ENCODE data around the gene CD81.
A peak's percentile ranks its signal among the peaks of the same experiment; 100 is the strongest.

Gene CD81

GRCh38 chr11:2386591-2386990 is 9.5 kb downstream of the CD81 start:
- TF ChIP-seq, protein P1, sequence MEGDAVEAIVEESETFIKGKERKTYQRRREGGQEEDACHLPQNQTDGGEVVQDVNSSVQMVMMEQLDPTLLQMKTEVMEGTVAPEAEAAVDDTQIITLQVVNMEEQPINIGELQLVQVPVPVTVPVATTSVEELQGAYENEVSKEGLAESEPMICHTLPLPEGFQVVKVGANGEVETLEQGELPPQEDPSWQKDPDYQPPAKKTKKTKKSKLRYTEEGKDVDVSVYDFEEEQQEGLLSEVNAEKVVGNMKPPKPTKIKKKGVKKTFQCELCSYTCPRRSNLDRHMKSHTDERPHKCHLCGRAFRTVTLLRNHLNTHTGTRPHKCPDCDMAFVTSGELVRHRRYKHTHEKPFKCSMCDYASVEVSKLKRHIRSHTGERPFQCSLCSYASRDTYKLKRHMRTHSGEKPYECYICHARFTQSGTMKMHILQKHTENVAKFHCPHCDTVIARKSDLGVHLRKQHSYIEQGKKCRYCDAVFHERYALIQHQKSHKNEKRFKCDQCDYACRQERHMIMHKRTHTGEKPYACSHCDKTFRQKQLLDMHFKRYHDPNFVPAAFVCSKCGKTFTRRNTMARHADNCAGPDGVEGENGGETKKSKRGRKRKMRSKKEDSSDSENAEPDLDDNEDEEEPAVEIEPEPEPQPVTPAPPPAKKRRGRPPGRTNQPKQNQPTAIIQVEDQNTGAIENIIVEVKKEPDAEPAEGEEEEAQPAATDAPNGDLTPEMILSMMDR (conservative IDR thresholded peaks at IDR 0.05; ENCODE audit: control insufficient read depth, insufficient read depth, low read depth, low read length) = no peak
- no peak for DNase-seq (ENCODE audit: low read depth)
- no peak overlapping the region for H3K4me3 ChIP-seq (ENCODE audit: control insufficient read depth, low read depth, low read length)

DNA sequence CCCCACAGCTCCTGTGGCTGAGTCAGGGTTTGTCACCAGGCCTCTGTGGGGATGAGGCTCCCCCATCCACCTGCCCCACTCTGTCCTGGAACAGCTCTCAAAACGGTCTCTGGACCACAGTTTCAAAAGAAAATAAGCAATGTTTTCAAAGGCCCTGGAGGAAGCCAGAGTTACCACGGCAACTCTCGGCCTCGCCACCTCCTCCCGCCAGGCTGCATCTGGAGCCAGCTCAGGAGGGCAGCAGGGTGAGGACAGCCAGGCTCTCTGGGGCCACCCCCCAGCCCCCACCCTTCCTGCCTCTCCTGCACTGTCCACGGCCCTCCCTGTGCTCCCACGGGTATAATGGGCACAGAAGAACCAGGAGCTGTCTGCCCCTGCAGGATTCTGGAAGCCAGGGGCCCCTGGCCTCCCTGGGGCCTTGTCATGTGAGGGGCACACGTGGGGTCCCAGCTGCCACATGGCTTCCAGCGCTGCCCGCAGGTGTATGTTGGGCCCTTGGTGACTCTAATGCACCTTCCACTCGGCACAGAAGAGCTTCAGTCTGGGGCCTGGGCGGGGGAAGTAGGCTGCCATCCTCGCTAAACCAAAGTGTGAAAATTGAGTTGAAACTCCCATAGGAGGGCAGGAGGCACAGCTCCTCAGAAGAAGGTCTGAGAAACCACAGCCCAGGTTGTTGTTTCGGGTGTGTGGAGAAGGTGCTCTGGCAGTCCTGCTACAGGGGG is 10.3 kb downstream of the CD81 start:
- TF ChIP-seq, protein P1 (conservative IDR thresholded peaks at IDR 0.05; ENCODE audit: control insufficient read depth, insufficient read depth, low read depth, low read length) = no peak
- DNase-seq (ENCODE audit: low read depth) = peak; percentile 47
- H3K4me3 ChIP-seq (ENCODE audit: control insufficient read depth, low read depth, low read length) = no peak overlapping the region

DNA sequence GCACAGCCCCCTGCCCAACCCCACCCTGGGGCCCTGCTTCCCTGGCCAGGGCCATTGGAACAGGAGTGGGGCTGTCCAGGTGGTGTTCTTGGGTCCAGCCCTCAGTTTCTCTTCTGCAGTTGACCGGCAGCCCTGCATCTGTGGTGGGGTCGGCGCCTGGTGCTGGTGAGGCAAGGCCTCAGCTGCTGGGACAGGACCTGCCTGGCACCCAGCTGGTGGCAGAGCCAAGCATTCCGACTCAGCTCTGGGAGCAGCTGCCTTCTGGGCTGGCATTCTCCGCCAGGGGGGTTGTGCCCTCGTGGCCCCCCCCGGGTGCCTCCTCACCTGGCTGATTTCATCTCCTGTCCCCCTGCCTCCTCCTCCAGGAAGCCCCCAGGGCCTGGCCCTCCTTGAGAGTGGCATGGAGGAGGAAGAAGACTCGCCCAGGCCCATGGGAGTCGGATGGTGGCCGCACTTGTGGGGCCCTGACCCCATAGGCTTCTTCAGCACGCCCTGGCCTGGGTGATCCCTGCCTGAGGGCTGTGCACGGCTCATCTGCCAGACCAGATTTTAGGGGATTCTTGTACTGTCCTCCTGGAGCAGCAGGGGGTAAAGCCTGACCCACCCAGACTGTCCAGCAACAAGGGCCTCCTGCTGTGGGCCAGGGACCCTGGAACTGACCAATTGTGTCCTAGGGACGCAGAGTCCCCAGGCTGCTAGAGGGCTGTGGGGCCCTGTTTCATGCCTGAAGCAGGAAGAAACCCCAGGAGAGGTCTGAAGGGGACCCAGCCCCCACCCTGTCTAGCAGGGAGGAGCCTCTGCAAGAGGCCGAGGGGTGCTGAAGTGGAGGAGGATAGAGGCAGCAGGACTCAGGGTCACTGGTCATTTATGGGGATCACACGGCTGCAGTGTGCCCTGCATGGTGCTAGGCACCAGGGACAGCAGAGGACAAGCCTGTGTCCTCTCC is 11.6 kb downstream of the CD81 start:
- TF ChIP-seq, protein P1 (conservative IDR thresholded peaks at IDR 0.05; ENCODE audit: control insufficient read depth, insufficient read depth, low read depth, low read length) = no peak
- DNase-seq (ENCODE audit: low read depth) = no peak
- H3K4me3 ChIP-seq (ENCODE audit: control insufficient read depth, low read depth, low read length) = no peak overlapping the region

DNA sequence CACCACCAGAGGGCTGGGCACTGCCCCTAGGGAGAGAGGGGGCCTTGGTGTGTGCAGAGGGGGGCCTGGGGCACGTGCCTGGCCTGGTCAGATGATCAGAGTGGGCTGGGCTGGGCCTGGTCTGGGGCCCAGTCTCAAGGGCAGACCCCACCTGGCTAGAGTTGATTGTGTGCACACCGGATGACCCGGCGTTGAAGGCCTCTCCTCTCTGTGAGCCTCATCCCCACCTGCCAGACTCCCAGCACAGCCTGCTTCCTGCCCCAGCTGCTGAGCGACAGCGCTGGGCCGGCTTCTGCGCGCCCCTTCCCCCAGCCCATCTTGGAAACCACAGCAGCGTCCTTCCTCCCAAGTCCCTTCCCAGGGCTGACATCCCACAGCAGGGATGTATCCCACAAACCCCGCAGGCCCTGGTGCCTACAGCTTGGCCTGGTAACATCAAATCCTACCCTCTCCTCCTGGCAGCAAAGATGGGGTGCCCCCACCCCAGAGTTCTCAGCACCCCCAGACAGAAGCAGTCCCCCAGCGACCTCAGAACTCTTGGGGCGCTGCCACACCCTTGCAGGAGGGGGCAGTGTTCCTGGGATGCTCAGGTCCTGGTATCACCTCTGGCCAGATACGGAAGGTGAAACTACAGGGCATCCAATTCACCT is 12.4 kb downstream of the CD81 start:
- no peak for DNase-seq (ENCODE audit: low read depth)
- no peak overlapping the region for H3K4me3 ChIP-seq (ENCODE audit: control insufficient read depth, low read depth, low read length)
- TF ChIP-seq, protein P1 (conservative IDR thresholded peaks at IDR 0.05; ENCODE audit: control insufficient read depth, insufficient read depth, low read depth, low read length) = no peak

DNA sequence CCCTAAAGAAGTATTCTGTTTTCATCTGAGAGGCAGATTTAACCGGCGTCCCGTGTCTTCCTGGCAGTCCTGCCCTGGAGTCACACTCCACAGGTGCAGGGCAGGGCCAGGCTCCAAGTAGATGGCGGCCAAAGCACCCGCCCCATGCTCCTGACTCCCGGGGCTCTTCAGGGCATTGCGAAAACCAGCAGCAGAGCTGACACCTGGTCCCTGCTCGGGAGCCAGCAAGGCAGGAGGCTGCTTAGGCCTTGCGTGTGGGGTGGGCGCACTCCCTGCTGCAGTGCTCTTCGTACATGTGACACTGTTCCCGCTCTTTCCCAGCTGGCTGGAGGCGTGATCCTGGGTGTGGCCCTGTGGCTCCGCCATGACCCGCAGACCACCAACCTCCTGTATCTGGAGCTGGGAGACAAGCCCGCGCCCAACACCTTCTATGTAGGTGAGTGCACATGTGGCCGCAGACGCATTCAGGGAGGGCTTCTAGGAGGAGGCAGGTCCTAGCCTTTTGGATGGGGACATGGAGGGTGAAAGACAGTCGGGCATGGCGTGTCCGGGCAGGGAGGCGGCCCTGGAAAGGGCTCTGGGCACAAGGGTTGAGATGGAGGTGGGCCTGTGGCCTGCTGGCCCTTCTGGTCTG is 13.1 kb downstream of the CD81 start:
- no peak overlapping the region for H3K4me3 ChIP-seq (ENCODE audit: control insufficient read depth, low read depth, low read length)
- DNase-seq (ENCODE audit: low read depth) = peak; percentile 19
- TF ChIP-seq, protein P1 (conservative IDR thresholded peaks at IDR 0.05; ENCODE audit: control insufficient read depth, insufficient read depth, low read depth, low read length) = no peak

- no peak overlapping the region for H3K4me3 ChIP-seq (ENCODE audit: control insufficient read depth, low read depth, low read length)
- TF ChIP-seq, protein P1 (conservative IDR thresholded peaks at IDR 0.05; ENCODE audit: control insufficient read depth, insufficient read depth, low read depth, low read length) = no peak
- peak; percentile 84 for DNase-seq (ENCODE audit: low read depth)
Measured at GRCh38 chr11:2390725-2391151, 13.6 kb downstream of the CD81 start.
